SK-N-SH (cell line): ENCODE measurements around the gene HLF. TPM values are rescaled to one million over a fixed set of nuclear protein-coding genes. Genes with fewer than 3 reads are reported as not detected.
A peak's percentile ranks its signal among the peaks of the same experiment; 100 is the strongest.

Experiments used
- CTCF ChIA-PET: fragments of 300-600, 350-600 bp; formaldehyde crosslinking; extraction: SDS; loops from one replicate; lab custom pipeline; 2021; lab: Yijun Ruan, JAX
- POLR2A ChIA-PET: fragments of 350-600 bp; sonication (Branson Sonifier 250); formaldehyde crosslinking; extraction: SDS; loops from one replicate; lab custom pipeline; 2020; ENCODE audit warnings: antibody characterized with exemption, inconsistent platforms; lab: Yijun Ruan, JAX
- DNase-seq: peaks from one replicate; pipeline ENCODE4 v3.0.0; 2012
- H2AFZ ChIP-seq: fragments of 200-600 bp; sonication (generic); 2 replicates; pipeline ENCODE4 v1.8.1; 2016; ENCODE audit warnings: antibody characterized with exemption, mild to moderate bottlenecking, low read depth
- H3F3A ChIP-seq: fragments of 200-600 bp; sonication (generic); replicated peaks from 2 replicates; pipeline ENCODE3; 2016; ENCODE audit warnings: antibody characterized with exemption, mild to moderate bottlenecking; ENCODE audit not compliant: insufficient read depth
- H3K27ac ChIP-seq, 2 experiments: fragments of 200-500 bp in 1 of 2; fragments of 200-600 bp in 1 of 2; sonication (Bioruptor generic) in 1 of 2; sonication (generic), shearing (Covaris generic) in 1 of 2; 2 replicates each; pipeline versions ENCODE4 v1.5.1 to v1.6.1; 2014 to 2016; ENCODE audit warnings: low read depth in 2 of 2, inconsistent platforms in 1 of 2, low read length in 1 of 2, mild to moderate bottlenecking in 1 of 2, mixed read lengths in 1 of 2
- H3K27me3 ChIP-seq: fragments of 200-600 bp; sonication (generic), shearing (Covaris generic); 2 replicates; pipeline ENCODE4 v1.6.1; 2016; ENCODE audit warnings: mixed run types; ENCODE audit not compliant: insufficient read depth
- H3K36me3 ChIP-seq, 2 experiments: fragments of 200-500 bp in 1 of 2; fragments of 200-600 bp in 1 of 2; sonication (Bioruptor generic) in 1 of 2; sonication (generic) in 1 of 2; replicated peaks in 1 of 2; 2 replicates each; pipeline versions ENCODE3 to v1.5.1; 2014 to 2016; ENCODE audit warnings: low read length in 1 of 2, mild to moderate bottlenecking in 1 of 2; ENCODE audit not compliant: insufficient read depth in 2 of 2, control insufficient read depth in 1 of 2
- H3K4me1 ChIP-seq, 2 experiments: fragments of 200-500 bp in 1 of 2; fragments of 200-600 bp in 1 of 2; sonication (Bioruptor generic) in 1 of 2; sonication (generic), shearing (Covaris generic) in 1 of 2; 2 replicates each; pipeline versions ENCODE4 v1.5.1 to v1.6.1; 2014 to 2016; ENCODE audit warnings: low read depth in 1 of 2, low read length in 1 of 2, mixed run types in 1 of 2; ENCODE audit not compliant: insufficient read depth in 2 of 2, control insufficient read depth in 1 of 2
- H3K4me2 ChIP-seq: fragments of 200-600 bp; sonication (generic), shearing (Covaris generic); 2 replicates; pipeline ENCODE4 v1.6.1; 2017; ENCODE audit warnings: mixed run types
- H3K4me3 ChIP-seq, 2 experiments: fragments of 200-500 bp in 1 of 2; fragments of 200-600 bp in 1 of 2; sonication (Bioruptor generic) in 1 of 2; sonication (generic), shearing (Covaris generic) in 1 of 2; 2 replicates each; pipeline versions ENCODE4 v1.5.1 to v1.8.1; 2014 to 2016; ENCODE audit warnings: low read depth in 2 of 2, inconsistent platforms in 1 of 2, low read length in 1 of 2, mild to moderate bottlenecking in 1 of 2, mixed read lengths in 1 of 2, moderate library complexity in 1 of 2
- H3K79me2 ChIP-seq: fragments of 200-600 bp; sonication (generic); 2 replicates; pipeline ENCODE4 v1.8.1; 2017; ENCODE audit warnings: mild to moderate bottlenecking; ENCODE audit not compliant: insufficient read depth
- H3K9ac ChIP-seq: fragments of 200-600 bp; sonication (generic); 2 replicates; pipeline ENCODE4 v1.6.1; 2017; ENCODE audit warnings: mixed run types
- H3K9me2 ChIP-seq: fragments of 200-600 bp; sonication (generic); 2 replicates; pipeline ENCODE4 v1.6.1; 2017; ENCODE audit warnings: mixed run types
- H3K9me3 ChIP-seq: fragments of 200-600 bp; sonication (generic); 2 replicates; pipeline ENCODE4 v1.6.1; 2017; ENCODE audit warnings: mixed run types, mild to moderate bottlenecking, moderate library complexity
- H4K20me1 ChIP-seq: fragments of 200-600 bp; sonication (generic); 2 replicates; pipeline ENCODE4 v1.6.1; 2017; ENCODE audit warnings: mild to moderate bottlenecking, mixed run types; ENCODE audit not compliant: insufficient read depth
- EP300 ChIP-seq, 2 experiments: IDR thresholded peaks; 2 replicates each; pipeline versions ENCODE4 v1.4.0 to v1.6.1; 2012; ENCODE audit warnings: borderline replicate concordance in 1 of 2, low read depth in 1 of 2, low read length in 1 of 2
- EZH2phosphoT487 ChIP-seq: fragments of 200-600 bp; sonication (generic); IDR thresholded peaks from 2 replicates; pipeline ENCODE4 v1.6.1; 2017; ENCODE audit warnings: low read depth, mixed run types, mild to moderate bottlenecking, antibody characterized with exemption, moderate library complexity, borderline replicate concordance
- FOSL2 ChIP-seq: IDR thresholded peaks from 2 replicates; pipeline ENCODE4 v1.4.0; 2012; ENCODE audit warnings: low read depth, mild to moderate bottlenecking, moderate library complexity, borderline replicate concordance
- FOXM1 ChIP-seq: IDR thresholded peaks from 2 replicates; pipeline ENCODE4 v1.4.0; 2012; ENCODE audit warnings: low read depth, mild to moderate bottlenecking
- GATA2 ChIP-seq: sonication (generic); formaldehyde crosslinking; IDR thresholded peaks from 2 replicates; pipeline ENCODE4 v1.5.0; 2020; ENCODE audit warnings: mild to moderate bottlenecking, missing genetic modification reagents
- JUND ChIP-seq: IDR thresholded peaks from 2 replicates; pipeline ENCODE4 v1.4.0; 2012
- MAX ChIP-seq: IDR thresholded peaks from 2 replicates; pipeline ENCODE4 v1.4.0; 2012; ENCODE audit warnings: low read depth
- SMC3 ChIP-seq: IDR thresholded peaks from 2 replicates; pipeline ENCODE4 v1.6.1; 2012; ENCODE audit warnings: low read depth, low read length, improper control_type of control experiment
- TCF12 ChIP-seq: IDR thresholded peaks from 2 replicates; pipeline ENCODE4 v1.4.0; 2012
- USF2 ChIP-seq: fragments of 150-350 bp; IDR thresholded peaks from 2 replicates; pipeline ENCODE4 v1.6.1; 2017; ENCODE audit warnings: antibody characterized with exemption, low read length, low read depth, borderline replicate concordance
- ZBTB33 ChIP-seq: IDR thresholded peaks from 2 replicates; pipeline ENCODE4 v1.4.0; 2012; ENCODE audit warnings: low read depth, borderline replicate concordance
- WGBS: methylation state at CpG from one replicate; pipeline ENCODE4 v1.1.6; 2017; ENCODE audit warnings: low lambda C conversion rate; 5-methylcytosine and 5-hydroxymethylcytosine counted together
- polyA plus RNA-seq, 3 experiments: library from polyadenylated mRNA; depleted of rRNA; stranded (reverse); fragments of >200 nt; gene quantifications; 2 replicates each; pipeline ENCODE4 v1.2.3, GENCODE V29; 2012

Gene HLF
- polyA plus RNA-seq, 1 of the 3 experiments (the other 2 are of a cell fraction): 0.03 TPM

GRCh38 chr17:55334285-55334684 is 69.5 kb downstream of the HLF start:
- Histone ChIP-seq H3K79me2 (no peaks in the 10 kb centered on the region), H3K27me3 (no peaks in the 10 kb centered on the region), H3K9me3 (no peaks in the 10 kb centered on the region), H3F3A (no peaks in the 10 kb centered on the region), H3K4me1 (peaks cover 0 to 9% of the 10 kb centered on the region in 2 experiments; a peak in 1 of 4 replicates), H3K27ac (no peak overlapping the region), H3K9me2 (no peaks in the 10 kb centered on the region), H3K9ac (no peak overlapping the region), H3K4me3 (no peak overlapping the region), H4K20me1 (no peaks in the 10 kb centered on the region), H2AFZ (no peak overlapping the region), H3K36me3 (no peaks in the 10 kb centered on the region), H3K4me2 (no peak overlapping the region)
- 43% methylated on average over 4 of the region's 4 CpGs for WGBS
- POLR2A ChIA-PET: no interaction called here
- DNase-seq: no peak
- CTCF ChIA-PET: interaction anchor here (0.6 to 2.0 kb wide), 9 partner anchors 9 to 280 kb away, joined by 3 to 11 read pairs (median 3); no protein-coding TSS in a partner anchor
- TF ChIP-seq EP300 (IDR thresholded peaks at IDR 0.05; ENCODE audit: borderline replicate concordance in 1 of 2, low read depth in 1 of 2, low read length in 1 of 2) (0 out of 4 replicates have a peak, but pooled peaks of 1 of the 2 experiments have one; percentile 1), GATA2 (CRISPR knock-in tag) (no peak), EZH2phosphoT487 (no peak)

GRCh38 chr17:55334881-55335540 is 70.3 kb downstream of the HLF start:
- H3F3A ChIP-seq: no peaks in the 10 kb centered on the region
- DNase-seq: no peak
- WGBS: 51% methylated on average over 6 of the region's 6 CpGs
- no peak overlapping the region for H3K4me3 ChIP-seq
- H3K9me3 ChIP-seq: no peaks in the 10 kb centered on the region
- H3K9me2 ChIP-seq: no peaks in the 10 kb centered on the region
- H3K27ac ChIP-seq: no peak overlapping the region
- no peak overlapping the region for H3K9ac ChIP-seq
- no peaks in the 10 kb centered on the region for H3K27me3 ChIP-seq
- peaks cover 0 to 9% of the 10 kb centered on the region in 2 experiments; a peak in 1 of 4 replicates for H3K4me1 ChIP-seq
- no peaks in the 10 kb centered on the region for H3K79me2 ChIP-seq
- ChIA-PET POLR2A (interaction anchor here (0.7 kb wide), 1 partner anchor 8 kb away, joined by 3 read pairs; no protein-coding TSS in a partner anchor), CTCF (interaction anchor here (0.5 to 2.0 kb wide), 13 partner anchors 10 to 343 kb away, joined by 3 to 11 read pairs (median 3); no protein-coding TSS in a partner anchor)
- no peaks in the 10 kb centered on the region for H3K36me3 ChIP-seq
- H4K20me1 ChIP-seq: no peaks in the 10 kb centered on the region
- no peak overlapping the region for H3K4me2 ChIP-seq
- no peak overlapping the region for H2AFZ ChIP-seq
- TF ChIP-seq ZBTB33 (no peak), EP300 (IDR thresholded peaks at IDR 0.05; ENCODE audit: borderline replicate concordance in 1 of 2, low read depth in 1 of 2, low read length in 1 of 2) (0 out of 4 replicates have a peak, but pooled peaks of 1 of the 2 experiments have one; percentile 2)

GRCh38 chr17:55335625-55336024 is 70.9 kb downstream of the HLF start:
- no peaks in the 10 kb centered on the region for H3K27me3 ChIP-seq
- H3K4me2 ChIP-seq: no peak overlapping the region
- H3K79me2 ChIP-seq: no peaks in the 10 kb centered on the region
- POLR2A ChIA-PET: no interaction called here
- no peak overlapping the region for H3K9ac ChIP-seq
- no peak overlapping the region for H3K4me3 ChIP-seq
- DNase-seq: no peak
- no peak for TF ChIP-seq ZBTB33
- no peak for TF ChIP-seq MAX
- no peak for TF ChIP-seq FOSL2
- no peak for TF ChIP-seq SMC3
- no peak for TF ChIP-seq FOXM1
- no peak for TF ChIP-seq TCF12
- TF ChIP-seq GATA2 (CRISPR knock-in tag): no peak
- no peak for TF ChIP-seq JUND
- TF ChIP-seq USF2: no peak
- H3K9me3 ChIP-seq: no peaks in the 10 kb centered on the region
- H2AFZ ChIP-seq: no peak overlapping the region
- CTCF ChIA-PET: interaction anchor here (0.5 to 2.0 kb wide), 10 partner anchors 10 to 343 kb away, joined by 3 to 11 read pairs (median 4); no protein-coding TSS in a partner anchor
- no peak overlapping the region for H3K27ac ChIP-seq
- H4K20me1 ChIP-seq: no peaks in the 10 kb centered on the region
- peaks cover 0 to 11% of the 10 kb centered on the region in 2 experiments; a peak in 1 of 4 replicates for H3K4me1 ChIP-seq
- H3K36me3 ChIP-seq: no peaks in the 10 kb centered on the region
- H3F3A ChIP-seq: no peaks in the 10 kb centered on the region
- H3K9me2 ChIP-seq: no peaks in the 10 kb centered on the region
